ENCODE data around the gene SORL1. TPM values are rescaled to one million over a fixed set of nuclear protein-coding genes. Genes with fewer than 3 reads are reported as not detected.

SORL1 gene
- total and polyA plus RNA-seq, 2 of the 13 experiments (the other 11 are each of a cell fraction or from before 2014, with no cell fraction given) = 21.3 to 148 TPM

DNA sequence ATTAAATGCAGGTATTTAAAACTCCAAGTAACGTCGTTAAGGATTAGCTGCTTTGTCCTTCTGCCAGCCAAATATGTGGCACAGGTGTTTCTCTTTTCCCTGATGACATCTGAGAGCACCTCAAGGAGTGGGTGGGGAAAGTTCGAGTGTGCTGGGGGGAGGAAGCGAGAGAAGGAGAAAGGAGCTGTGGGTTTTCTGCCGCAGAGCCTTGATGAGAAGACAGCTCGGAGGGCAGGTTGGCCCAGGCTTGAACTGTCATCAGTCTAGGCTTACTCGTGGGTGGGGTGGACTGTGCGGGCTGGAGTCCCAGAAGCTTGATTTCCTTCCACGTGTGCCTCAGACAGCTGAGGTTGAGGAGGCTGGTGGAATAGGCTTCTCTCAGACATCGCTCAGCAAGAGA, 15.9 kb downstream of the SORL1 start:
- no peaks in the 10 kb centered on the region for H3K27me3 ChIP-seq (ENCODE audit: control insufficient read depth in 1 of 2, insufficient read depth in 2 of 2, low read length in 2 of 2)
- FAIRE-seq = no peak
- no peak overlapping the region for H3K4me3 ChIP-seq (replicated peaks in 1 of 3; ENCODE audit: insufficient read depth in 1 of 3, low read depth in 2 of 3, low read length in 3 of 3)
- peaks cover 54% of the 10 kb centered on the region for H3K4me1 ChIP-seq (ENCODE audit: insufficient read depth, low read length)
- intact Hi-C loops (cut with micrococcal nuclease; ENCODE audit: unreplicated experiment) (no loop called here), in situ Hi-C loops (cut with HindIII; ENCODE audit: extremely low pct_ligation_motif_present, low pct_unique_long_range_greater_than_20kb) (no loop called here)
- CTCF ChIA-PET (ENCODE audit: low intra/inter-chr PET ratio, low total read pairs) = no interaction called here
- H2AFZ ChIP-seq (ENCODE audit: low read length) = no peak overlapping the region
- H3K27ac ChIP-seq (ENCODE audit: extremely low read length, insufficient read depth, low read length) = no peak overlapping the region
- H3K79me2 ChIP-seq (ENCODE audit: insufficient read depth, low read length) = peaks cover 79% of the 10 kb centered on the region
- H4K20me1 ChIP-seq (ENCODE audit: insufficient read depth, low read length) = peaks cover 50% of the 10 kb centered on the region
- no peak for TF ChIP-seq ZNF546 (CRISPR knock-in tag; conservative IDR thresholded peaks at IDR 0.05)
- no peak for TF ChIP-seq ZNF484 (CRISPR knock-in tag; IDR thresholded peaks at IDR 0.05; ENCODE audit: borderline replicate concordance, low read depth)
- TF ChIP-seq NBN (conservative IDR thresholded peaks at IDR 0.05) = no peak
- TF ChIP-seq ZNF275 (CRISPR knock-in tag; IDR thresholded peaks at IDR 0.05; ENCODE audit: borderline replicate concordance) = no peak
- no peak for TF ChIP-seq SALL1 (CRISPR knock-in tag; IDR thresholded peaks at IDR 0.05)
- POLR2A ChIA-PET = interaction anchor here (2.2 kb wide), 1 partner anchor 16 kb away, joined by 16 read pairs; the partner anchor contains the start of genes SORL1 and SORL1-AS1
- no peak overlapping the region for H3K9ac ChIP-seq (ENCODE audit: insufficient read depth, low read depth, low read length)
- H3K4me2 ChIP-seq (ENCODE audit: low read depth, low read length) = no peak overlapping the region
- DNase-seq (ENCODE audit: low spot score) = no peak
- H3K36me3 ChIP-seq (replicated peaks in 1 of 2; ENCODE audit: control insufficient read depth in 1 of 2, insufficient read depth in 2 of 2, low read length in 2 of 2) = peaks cover 20 to 41% of the 10 kb centered on the region in 2 experiments
- no TSS peak for BruUV-seq (replicated peaks)
- ATAC-seq = no peak
- H3K9me3 ChIP-seq (ENCODE audit: low read length) = no peaks in the 10 kb centered on the region
- 97% methylated on average over 8 of the region's 10 CpGs for WGBS (ENCODE audit: low lambda C conversion rate)

- peaks cover 48% of the 10 kb centered on the region; the same call in 1 of the 2 replicates for H4K20me1 ChIP-seq (ENCODE audit: insufficient read depth, low read length)
- FAIRE-seq (no peak), DNase-seq (ENCODE audit: low spot score) (no peak), ATAC-seq (no peak)
- TF ChIP-seq NFE2 (CRISPR knock-in tag; IDR thresholded peaks at IDR 0.05) = no peak
- TF ChIP-seq FOXP1 (IDR thresholded peaks at IDR 0.05) = no peak
- TF ChIP-seq FOXP1 (CRISPR knock-in tag; IDR thresholded peaks at IDR 0.05) = no peak
- no peak for TF ChIP-seq ZEB1 (IDR thresholded peaks at IDR 0.05; ENCODE audit: insufficient replicate concordance, low read depth)
- TF ChIP-seq ZNF576 (CRISPR knock-in tag; IDR thresholded peaks at IDR 0.05) = no peak
- TF ChIP-seq SETDB1 (CRISPR knock-in tag; IDR thresholded peaks at IDR 0.05; ENCODE audit: borderline replicate concordance) = no peak
- TF ChIP-seq JARID2 (CRISPR knock-in tag; IDR thresholded peaks at IDR 0.05; ENCODE audit: insufficient replicate concordance) = no peak
- TF ChIP-seq MLXIP (CRISPR knock-in tag; IDR thresholded peaks at IDR 0.05; ENCODE audit: borderline replicate concordance) = no peak
- TF ChIP-seq PRMT3 (CRISPR knock-in tag; IDR thresholded peaks at IDR 0.05; ENCODE audit: borderline replicate concordance, low read depth) = no peak
- no peak for TF ChIP-seq JUNB (CRISPR knock-in tag; IDR thresholded peaks at IDR 0.05; ENCODE audit: borderline replicate concordance)
- TF ChIP-seq ZNF75D (CRISPR knock-in tag; IDR thresholded peaks at IDR 0.05; ENCODE audit: borderline replicate concordance) = no peak
- no peak overlapping the region for H2AFZ ChIP-seq (ENCODE audit: low read length)
- H3K36me3 ChIP-seq (replicated peaks in 1 of 2; ENCODE audit: control insufficient read depth in 1 of 2, insufficient read depth in 2 of 2, low read length in 2 of 2) = peaks cover 27 to 48% of the 10 kb centered on the region in 2 experiments
- intact Hi-C loops (cut with micrococcal nuclease; ENCODE audit: unreplicated experiment) (no loop called here), in situ Hi-C loops (cut with HindIII; ENCODE audit: extremely low pct_ligation_motif_present, low pct_unique_long_range_greater_than_20kb) (no loop called here)
- peaks cover 44% of the 10 kb centered on the region for H3K4me1 ChIP-seq (ENCODE audit: insufficient read depth, low read length)
- no peaks in the 10 kb centered on the region for H3K9me3 ChIP-seq (ENCODE audit: low read length)
- POLR2A ChIA-PET = no interaction called here
- CTCF ChIA-PET (ENCODE audit: low intra/inter-chr PET ratio, low total read pairs) = no interaction called here
- H3K79me2 ChIP-seq (ENCODE audit: insufficient read depth, low read length) = peaks cover 59% of the 10 kb centered on the region
- BruUV-seq (replicated peaks) = no TSS peak
- H3K4me2 ChIP-seq (ENCODE audit: low read depth, low read length) = no peak overlapping the region
- no peak overlapping the region for H3K4me3 ChIP-seq (replicated peaks in 1 of 3; ENCODE audit: insufficient read depth in 1 of 3, low read depth in 2 of 3, low read length in 3 of 3)
- WGBS (ENCODE audit: low lambda C conversion rate) = 100% methylated on average over 5 of the region's 5 CpGs
- no peak overlapping the region for H3K9ac ChIP-seq (ENCODE audit: insufficient read depth, low read depth, low read length)
- no peak overlapping the region for H3K27ac ChIP-seq (ENCODE audit: extremely low read length, insufficient read depth, low read length)
- H3K27me3 ChIP-seq (ENCODE audit: control insufficient read depth in 1 of 2, insufficient read depth in 2 of 2, low read length in 2 of 2) = no peaks in the 10 kb centered on the region
These were observed 17.8 kb downstream of the SORL1 start for GRCh38 chr11:121469910-121470309.

Data from HepG2 (cell line).